Hematopoietic multipotent progenitor cell treated with erythropoietin and hydrocortisone succinate and interleukin-3 and kit ligand, for 15 days (in vitro differentiated cells): Measurements from ENCODE around the gene ITIH3.

Experiments used
- DNase-seq: peaks from one replicate; pipeline ENCODE4 v3.0.0-alpha.2; 2015; ENCODE audit warnings: low spot score

ITIH3 gene

DNA sequence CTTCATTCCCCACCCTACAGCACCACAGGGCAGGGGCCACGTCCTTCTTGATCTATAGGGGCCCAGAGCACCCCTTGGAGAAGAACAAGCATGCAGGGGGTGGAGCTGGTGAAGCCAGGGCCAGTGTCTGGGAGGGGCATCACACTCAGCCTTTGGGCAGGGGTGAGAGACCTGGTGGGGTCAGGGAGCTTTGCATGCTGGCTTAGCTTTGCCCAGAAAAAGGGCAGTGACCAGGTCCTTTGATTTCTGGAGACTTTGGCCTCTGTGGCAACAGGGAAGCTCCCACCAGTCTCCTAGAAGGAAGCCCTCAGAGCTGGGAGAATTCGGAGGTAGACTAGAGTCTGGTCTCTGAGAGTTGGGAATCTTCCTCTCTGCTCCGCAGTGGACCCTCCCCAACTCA, 34.9 kb downstream of the ITIH3 start:
- no peak for DNase-seq

DNA sequence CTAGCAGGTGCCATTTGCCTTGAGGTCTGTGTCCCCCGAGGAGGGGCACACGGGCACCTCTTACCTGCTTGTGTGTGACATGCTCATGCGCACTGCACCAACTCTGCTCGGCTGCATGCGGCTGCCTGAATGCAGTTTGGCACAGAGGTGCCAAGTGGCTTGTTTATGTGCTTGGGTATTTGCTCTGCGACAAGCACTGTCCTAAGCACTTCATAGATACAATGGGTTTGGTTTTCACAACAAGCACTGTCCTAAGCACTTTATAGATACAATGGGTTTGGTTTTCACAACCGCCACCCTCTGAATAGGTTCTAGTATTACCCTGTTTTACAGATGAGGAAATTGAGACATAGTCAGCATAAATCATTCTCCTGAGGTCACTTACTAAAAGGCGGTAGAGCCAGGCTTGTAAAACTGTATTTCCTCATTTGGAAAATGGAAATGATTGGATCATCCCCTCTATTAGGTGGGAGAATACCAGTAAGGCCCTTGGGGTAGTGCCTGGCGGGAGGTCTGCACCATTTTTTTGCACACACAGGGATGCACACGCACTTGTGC, 35.4 kb downstream of the ITIH3 start:
- no peak for DNase-seq

DNA sequence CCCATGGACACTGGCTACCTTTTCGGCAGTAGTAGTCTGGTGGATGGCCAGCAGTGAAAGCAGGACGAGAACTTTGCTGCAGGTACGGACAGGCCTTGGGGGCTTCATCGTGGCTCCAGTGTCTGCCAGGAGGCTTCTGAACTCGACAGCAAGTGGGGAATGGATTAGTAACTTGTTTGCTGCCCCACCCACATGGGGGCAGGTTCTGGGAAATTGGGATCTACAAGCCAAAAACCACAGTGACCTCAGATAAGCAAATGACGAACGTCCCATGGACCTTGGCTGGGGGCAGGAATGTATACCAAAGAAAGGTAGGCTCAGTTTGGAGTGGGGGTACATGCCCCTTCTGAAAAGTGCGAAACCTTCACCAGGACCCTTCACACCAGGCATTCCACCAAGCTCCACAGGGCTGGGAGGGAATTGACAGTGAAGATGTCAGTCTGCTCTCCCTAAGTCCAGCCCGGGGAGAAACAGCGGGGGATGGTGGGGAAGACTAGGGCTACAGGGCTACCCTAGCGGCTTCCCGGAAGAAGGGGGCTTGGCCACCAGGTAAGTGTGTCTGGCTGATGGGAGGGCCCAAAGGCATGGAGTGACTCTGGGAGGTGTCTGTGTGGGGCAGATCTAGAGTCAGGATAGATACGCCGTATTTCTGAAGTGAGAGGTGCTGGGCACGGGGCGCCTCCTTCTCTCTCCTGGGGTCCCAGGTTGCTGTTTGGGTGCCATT, 36.1 kb downstream of the ITIH3 start, which contains the start of gene ITIH4:
ITIH4 (minus strand) TSS at position 138 of the 724 bp plus-strand sequence; CDS start at position 108, 30 bp downstream.
- no peak for DNase-seq

DNA sequence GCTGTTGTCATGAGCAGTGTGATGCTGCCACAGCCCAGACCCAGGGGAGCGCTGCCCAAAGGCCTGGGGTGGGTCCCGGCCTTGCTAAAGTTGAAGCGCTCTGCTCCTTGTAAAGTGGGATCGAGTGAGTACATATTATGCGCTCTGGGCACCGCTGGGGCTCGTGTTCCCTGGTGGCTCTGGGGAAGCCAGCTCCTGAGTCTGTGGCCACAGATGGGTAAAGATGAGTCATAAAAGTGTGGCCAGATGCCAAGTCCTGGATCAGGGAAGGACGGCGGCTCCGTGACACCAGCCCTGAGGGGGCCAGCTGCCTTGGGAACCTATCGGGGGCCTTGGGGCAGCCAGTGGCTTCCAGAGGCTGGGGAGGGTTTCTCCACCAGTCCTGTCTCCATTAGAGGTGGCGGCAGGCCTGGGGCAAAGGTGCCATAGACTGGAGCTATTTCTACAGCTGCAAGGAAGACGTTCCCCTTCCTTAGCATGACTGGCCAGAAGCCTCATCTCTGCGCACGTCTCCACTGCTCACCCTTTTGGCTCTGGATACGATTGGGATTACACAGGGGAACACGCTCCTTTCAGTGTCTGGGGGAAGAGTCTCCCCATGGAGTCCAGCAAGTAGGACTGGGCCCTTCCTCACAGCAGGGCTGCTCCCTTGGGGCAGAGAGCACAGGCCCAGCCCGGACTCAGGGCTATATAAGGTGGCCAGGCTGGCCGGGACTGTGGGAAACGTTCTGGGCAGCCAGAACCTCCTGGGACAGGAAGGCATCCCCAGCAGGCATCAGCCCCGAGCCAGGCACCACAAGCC, 37.1 kb downstream of the ITIH3 start:
- DNase-seq = peak; percentile 6

DNA sequence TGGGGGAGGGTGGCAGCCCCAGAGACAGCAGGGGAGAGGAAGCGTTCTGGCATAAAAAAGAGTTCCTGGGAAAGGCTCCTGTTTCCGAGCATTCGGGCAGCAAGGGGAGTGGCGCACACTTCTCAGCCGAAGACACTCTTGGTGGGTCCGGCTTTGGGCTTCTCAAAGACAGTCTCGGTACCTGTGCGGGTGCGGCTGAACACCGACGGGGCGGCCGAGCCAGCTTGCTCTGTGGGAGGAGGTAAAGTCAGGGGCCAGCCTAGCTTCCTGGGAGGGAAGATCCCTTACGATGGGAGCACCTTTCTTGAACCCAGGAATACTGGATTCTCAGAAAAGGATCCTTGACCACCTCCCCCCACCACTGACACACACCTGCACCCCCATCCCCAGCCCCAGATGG, 38.6 kb downstream of the ITIH3 start:
- no peak for DNase-seq

DNA sequence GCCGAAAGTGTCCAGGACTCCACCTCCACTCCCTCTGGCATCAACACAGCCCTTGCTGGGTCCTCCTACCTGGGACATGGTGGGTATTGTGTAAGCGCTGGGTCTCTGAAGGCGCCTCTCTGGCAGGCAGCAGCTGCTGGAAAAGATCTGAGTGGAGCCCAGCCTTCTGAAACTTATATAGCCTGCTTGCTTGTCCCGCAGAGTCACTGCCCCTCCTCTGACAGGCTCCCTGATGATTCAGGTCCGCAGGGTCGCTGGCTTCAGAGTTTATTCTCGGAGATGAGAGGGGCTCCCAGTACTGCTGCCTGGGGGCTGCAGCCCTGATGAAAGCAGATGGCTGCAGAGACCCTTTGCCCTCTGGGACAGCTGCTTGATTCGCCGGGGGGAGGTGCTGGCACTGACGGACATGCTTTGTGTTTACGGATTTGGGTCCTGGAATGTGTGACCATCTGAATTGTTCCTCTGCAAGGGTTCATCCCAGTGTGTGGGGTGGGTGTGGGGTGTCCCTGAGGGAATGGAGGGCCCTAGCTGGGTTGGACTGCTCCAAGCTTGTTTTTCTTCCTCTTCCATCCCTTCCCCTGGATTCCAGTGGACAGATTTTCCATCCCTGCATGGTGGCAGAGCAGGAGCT, 40.4 kb downstream of the ITIH3 start, which contains the start of gene MUSTN1:
MUSTN1 (minus strand) TSS at position 149 of the 631 bp plus-strand sequence; CDS start at position 78, 71 bp downstream.
- no peak for DNase-seq

DNA sequence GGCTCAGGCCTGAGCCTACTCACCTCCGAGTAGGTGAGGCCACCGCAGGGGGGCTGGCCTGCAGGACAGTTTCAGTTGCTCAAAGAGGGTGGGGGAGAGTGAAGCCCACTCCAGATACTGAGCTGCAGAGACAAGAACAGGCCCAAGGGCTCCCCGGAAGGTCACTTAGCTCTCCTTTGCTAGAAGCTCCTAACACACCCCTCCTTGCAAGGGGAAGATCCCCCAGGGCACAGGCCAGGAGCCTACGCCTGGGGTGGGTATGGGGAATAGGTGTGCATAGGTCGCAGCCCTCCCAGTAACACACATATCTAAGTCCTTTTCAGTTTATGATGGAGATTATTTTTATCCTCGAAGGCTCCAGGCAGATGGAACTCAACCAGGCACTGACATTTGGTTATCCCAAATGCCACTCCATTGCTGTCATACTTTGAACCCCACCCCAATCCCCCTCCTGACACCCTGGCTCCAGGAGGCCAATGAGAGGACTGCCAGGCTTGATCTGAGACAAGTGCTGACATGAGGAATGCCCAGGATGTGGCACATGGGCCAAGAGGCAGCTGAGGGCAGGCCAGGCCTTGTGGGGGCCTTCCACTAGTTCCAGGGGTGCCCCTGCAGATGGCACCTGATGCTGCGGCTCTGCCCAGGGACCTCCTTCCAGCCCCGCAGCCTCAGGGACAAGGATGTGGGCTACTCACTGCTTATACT, 41.3 kb downstream of the ITIH3 start:
- DNase-seq = no peak

DNA sequence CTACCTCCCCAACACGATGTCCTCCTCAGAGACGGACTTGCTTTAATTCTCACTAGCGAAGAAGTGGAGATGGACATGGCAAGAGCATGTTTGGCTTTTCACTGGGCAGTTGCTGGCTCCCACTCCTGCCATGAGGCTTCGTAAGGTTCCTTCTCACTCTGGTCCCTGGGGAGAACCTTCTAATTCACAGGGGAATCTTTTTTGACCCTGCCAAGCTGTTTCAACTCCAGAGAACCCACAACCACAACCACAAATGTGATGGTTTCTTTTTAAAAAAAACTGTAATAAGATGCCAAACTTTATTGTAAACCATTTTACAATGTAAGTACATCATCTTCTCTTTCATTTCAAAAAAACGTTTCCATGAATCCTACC, 41.9 kb downstream of the ITIH3 start:
- no peak for DNase-seq

DNA sequence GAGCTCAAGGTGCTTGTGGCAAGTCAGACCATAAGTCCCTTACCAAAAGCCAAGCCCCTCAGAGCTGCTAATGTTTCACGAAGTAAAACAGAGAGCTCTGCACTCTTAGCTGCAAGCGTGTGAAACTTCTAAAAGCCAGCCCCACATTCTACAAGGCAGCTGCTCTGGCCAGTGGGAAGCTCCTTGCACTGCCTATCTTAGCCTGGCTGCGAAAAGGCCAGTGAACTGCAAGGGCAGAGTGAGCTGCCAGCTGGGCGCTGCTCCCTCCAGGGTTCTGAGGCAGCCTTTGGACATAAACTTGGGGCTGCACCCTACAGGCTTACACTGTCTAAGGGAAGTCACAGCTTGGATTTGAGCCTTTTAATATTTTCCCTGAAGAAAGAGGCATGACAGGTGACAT, 42.4 kb downstream of the ITIH3 start:
- DNase-seq = no peak

DNA sequence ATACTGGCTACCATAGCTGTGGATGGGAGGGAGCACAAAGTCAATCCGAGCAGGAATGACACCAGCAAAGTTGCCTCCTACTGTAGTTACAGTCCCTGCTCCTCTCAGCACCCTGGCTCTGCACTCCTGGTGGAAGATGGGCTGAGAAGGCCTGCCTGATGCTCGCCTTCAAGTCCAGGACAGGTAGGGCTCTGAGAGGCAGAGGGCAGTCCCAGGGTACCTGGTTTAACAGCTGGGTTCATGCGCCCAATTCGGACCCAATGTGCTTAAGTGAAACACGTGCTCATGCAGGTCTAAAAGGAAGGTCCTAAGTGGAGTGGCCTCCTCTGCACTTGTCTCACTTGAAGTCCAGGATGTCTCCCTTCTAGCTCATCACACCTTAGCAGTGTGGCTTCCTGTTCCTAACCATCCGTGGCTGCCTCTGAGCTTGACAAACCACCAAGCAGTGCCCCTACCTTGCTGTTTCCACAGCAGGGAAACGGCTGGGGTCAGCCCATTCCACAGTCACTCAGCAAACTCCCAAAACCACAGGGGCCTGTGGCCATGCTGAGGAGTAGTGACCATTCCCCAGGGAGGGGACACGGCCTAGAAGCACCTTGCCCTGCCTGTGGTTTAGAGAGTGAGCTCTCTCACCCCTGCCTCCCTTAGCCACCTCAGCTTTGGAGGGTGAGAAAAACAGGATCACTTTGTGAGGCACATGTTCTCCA, 44.1 kb downstream of the ITIH3 start:
- no peak for DNase-seq

DNA sequence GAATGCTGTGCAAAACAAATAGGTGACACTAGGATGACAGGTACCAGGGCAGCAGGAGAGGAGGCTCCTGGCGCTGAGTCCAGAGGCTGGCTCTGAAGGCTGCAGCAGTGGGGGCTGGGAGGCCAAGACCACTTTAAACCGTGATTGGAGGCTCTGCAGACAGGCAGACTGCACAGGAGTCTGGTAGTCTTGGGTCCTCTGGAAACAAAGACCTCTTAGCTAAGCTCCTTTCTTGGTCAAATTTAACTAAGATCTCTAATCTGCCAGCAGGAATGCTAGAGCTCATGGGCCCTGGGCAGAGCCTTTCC, 44.6 kb downstream of the ITIH3 start:
- DNase-seq = no peak

DNA sequence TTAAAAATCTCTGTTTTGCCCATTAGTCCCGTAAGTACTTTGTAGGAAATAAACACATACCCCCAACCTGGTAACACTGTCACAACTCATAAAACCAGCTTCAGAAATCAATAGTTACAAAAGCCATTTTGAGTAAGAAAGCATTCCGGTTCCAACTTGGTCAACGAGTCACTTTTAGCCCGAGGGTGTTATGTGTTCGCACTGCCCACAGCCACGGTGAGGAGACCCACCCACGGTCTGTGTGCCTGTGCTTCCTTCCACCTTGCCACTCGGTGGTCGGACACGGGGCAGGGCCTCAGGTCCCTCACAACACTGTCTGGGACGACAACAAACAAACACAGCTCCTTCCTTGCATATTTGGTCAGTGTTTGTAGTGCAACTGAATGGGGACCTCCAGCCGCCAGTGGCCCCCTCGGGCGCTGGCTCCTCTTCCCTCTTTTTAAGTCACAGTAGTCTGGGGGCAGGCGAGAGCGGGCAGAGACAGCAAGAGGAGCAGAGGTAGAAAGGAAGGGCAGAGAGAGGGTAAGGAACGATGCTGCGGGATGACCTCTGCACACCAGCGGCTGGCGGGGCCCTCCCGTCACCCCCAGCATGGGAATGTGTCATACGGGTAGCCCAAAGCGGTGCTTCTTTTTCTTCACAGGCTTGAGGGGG, 45.4 kb downstream of the ITIH3 start:
- DNase-seq = no peak

DNA sequence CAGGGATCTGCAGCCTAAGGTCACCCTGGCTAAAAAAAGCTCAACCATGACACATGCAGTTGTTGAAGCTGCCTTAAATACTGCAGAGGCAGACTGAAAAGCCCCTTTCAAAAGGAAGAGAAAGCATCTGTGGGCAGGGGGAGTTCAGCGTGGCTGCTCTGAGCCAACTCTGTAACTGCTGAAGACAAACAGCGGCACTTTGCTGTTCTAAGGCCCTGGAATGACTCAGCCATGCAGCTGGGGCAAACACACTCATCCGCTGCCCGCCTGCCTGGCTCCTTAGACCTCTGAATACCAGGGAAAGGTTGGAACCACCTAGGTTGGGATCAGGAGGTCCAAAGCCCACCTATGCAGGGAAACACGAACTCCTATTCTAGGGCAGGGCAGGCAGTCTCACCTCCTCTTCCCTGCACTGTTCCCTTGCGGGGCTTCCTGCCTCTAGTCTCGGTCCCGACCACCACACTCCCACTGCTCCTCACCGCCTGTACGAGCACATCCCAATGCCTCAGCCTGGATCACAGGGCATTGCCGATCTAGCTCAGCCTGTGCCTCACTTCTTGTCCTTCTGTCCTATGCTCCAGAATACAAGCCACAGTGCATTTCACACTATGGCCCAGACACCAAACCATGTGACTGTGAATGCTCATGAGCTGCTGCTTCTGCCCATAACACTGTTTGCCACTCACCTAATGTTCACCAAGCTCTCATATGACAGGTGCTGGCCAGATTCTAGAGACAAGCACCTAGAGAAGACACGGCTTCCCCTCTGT, 46.8 kb downstream of the ITIH3 start:
- DNase-seq = no peak

DNA sequence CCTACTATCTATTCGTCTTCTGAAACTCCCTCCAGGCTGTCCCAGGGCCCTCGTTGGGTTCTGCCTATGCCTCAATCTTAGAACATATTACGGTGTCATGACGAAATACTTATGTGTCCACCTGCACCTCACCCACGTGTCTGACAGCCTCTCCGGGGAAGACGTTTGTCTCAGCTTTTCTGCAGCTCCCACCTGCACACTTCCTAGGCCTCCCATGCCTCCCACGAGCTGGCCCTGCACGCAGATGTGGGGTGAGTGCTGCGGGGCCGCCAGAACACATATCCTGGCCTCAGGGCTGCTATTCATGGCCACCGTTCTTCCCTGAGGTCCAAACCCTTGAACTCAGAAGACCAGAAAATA, 47.4 kb downstream of the ITIH3 start:
- no peak for DNase-seq

DNA sequence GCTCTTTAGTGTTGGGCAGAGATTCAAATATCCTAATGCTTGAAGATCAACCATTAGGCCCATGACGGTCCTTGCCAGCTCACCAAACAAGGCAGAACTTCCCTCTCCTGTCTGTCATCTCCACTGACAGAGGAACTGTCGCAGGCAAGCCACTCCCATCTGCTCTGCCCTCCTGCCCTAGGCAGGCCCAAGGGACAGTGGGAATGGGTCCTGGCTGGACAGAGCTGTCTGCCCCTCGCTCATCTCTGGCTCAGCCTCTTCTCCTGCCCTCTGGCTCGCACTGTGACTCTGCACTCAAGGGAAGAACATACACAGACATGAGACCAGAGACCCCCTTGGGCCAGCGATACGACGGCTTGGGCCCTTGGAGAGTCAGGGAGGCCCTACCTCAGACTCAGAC, 47.8 kb downstream of the ITIH3 start:
- DNase-seq = no peak

DNA sequence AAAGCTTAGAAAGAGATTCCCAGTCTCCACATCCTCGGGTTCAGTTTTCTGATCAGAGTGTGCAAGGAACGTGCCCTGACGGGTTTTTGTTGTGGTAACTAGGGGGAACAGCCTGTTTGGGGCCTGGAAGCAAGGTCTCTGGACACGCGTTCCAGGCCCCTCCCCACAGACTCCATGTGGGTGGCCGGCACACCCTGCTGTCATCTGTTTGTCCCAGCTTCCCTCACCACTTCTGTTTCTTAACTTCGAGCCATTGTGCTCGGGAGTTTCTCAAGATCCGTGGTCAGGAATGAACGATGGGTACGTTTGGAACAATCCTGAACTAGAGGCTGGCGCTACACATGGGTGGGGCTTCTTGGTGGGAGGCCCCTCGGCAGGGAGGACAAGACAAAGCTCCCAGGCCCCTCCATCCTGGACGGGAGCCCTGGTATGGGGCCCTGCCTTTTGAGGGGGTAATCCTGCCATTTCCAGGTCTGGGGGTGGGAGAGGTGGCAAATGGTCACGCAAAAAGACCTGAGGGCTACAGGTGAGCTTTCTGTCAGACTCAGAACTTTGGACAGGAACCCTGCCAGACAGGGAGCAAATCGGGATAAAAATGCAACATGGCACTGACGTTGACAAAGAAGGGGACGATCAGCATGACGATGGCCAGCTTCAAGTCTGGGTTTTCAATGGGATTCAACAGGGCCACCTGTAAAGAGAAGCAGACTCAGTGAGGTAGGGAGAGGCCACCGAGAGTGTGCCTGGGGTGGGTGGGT, 48.7 kb downstream of the ITIH3 start:
- DNase-seq = no peak

DNA sequence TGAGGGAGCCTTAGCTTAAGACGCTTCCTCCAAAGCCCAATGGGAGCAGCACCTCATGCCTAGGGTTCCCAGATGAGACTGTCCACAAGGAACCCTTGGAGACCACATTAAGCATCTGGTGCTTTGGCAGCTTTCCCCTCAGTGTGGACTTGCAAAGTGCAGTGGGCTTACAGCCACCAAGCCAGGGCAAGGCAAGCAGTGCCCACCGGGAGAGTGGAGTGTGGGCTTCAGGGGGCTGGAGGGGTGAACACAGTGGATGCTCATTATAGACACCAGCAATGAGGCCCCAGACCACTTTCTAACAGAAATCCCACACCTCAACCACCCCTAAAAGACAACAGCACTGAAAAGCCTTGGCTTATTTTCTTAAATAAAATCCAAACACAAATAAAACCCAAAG, 49.3 kb downstream of the ITIH3 start:
- DNase-seq = no peak

DNA sequence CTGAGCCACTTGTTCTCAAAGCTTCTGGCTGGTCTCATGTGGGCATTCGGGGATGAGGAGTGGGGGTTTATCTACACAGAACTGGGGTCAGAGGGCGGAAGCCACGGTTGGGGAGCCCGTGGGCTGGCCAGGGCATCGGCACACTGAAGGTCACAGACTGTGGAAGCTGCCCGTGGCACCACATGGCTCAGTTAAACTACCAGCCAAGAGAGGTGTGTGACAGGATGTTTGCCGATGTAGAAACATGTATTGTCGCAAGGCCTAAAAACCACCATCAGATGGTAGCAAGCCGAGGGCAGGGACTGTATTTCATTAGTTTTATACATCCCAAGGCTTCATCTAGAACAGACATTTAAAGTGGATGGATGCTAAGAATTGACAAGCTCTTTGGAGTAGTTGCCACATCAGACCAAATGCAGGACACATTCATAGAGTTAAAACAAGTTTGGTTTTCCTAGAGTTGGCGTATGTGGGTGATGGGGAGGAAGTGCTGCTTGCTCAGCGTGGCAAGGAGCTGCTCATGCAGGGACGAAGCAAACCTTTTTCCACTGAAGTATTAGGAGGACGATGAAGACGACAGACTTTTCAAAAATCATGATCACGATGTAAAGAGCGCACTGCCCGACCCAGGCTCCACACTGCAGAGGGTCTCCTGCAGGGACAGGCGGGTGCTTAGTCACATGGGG, 49.8 kb downstream of the ITIH3 start:
- DNase-seq = no peak

DNA sequence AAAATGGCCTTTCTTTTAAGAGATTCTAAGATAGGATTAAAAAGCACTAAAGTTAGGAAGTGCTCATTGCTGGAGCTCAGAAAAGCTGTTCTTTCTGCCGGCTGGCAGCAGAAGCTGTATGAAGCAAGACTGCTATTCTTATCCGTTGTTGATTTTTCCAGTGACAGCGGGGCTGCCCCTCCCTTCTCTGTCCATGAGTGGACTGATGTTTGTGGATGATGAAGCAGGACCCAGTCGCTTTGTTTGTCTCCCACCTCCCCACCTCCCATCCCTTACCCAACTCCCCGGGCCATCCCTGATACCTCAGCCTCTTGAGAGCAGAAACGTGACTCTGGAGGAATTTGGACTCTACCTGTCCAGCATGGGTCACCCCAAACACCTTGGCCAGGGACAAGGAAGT, 50.6 kb downstream of the ITIH3 start:
- DNase-seq = no peak
